SK-N-SH (cell line): ENCODE data around the gene HSPA4L.

Experiments used
- CTCF ChIP-seq: fragments of 200-600 bp; sonication (generic); IDR thresholded peaks from 2 replicates; pipeline ENCODE4 v1.6.1; 2017; ENCODE audit warnings: antibody characterized with exemption, mild to moderate bottlenecking, moderate library complexity
- EP300 ChIP-seq, 2 experiments: IDR thresholded peaks; 2 replicates each; pipeline versions ENCODE4 v1.4.0 to v1.6.1; 2012; ENCODE audit warnings: borderline replicate concordance in 1 of 2, low read depth in 1 of 2, low read length in 1 of 2
- FOXM1 ChIP-seq: IDR thresholded peaks from 2 replicates; pipeline ENCODE4 v1.4.0; 2012; ENCODE audit warnings: low read depth, mild to moderate bottlenecking
- NRF1 ChIP-seq: IDR thresholded peaks from 2 replicates; pipeline ENCODE4 v1.6.1; 2012; ENCODE audit warnings: low read depth, mild to moderate bottlenecking, low read length
- POLR2AphosphoS5 ChIP-seq: IDR thresholded peaks from 2 replicates; pipeline ENCODE4 v1.6.1; 2012; ENCODE audit warnings: low read depth, low read length
- RAD21 ChIP-seq: IDR thresholded peaks from 2 replicates; pipeline ENCODE4 v1.6.1; 2012; ENCODE audit warnings: mild to moderate bottlenecking, low read length

- TF ChIP-seq EP300 (IDR thresholded peaks at IDR 0.05; ENCODE audit: borderline replicate concordance in 1 of 2, low read depth in 1 of 2, low read length in 1 of 2): no peak
- TF ChIP-seq POLR2AphosphoS5: no peak
- TF ChIP-seq RAD21: no peak
- no peak for TF ChIP-seq NRF1
- no peak for TF ChIP-seq CTCF
- TF ChIP-seq FOXM1: no peak
Observed at GRCh38 chr4:127843704-127844600, 61.8 kb downstream of the HSPA4L start.
